ENCODE measurements around the gene ELMO1.

ELMO1 gene

DNA sequence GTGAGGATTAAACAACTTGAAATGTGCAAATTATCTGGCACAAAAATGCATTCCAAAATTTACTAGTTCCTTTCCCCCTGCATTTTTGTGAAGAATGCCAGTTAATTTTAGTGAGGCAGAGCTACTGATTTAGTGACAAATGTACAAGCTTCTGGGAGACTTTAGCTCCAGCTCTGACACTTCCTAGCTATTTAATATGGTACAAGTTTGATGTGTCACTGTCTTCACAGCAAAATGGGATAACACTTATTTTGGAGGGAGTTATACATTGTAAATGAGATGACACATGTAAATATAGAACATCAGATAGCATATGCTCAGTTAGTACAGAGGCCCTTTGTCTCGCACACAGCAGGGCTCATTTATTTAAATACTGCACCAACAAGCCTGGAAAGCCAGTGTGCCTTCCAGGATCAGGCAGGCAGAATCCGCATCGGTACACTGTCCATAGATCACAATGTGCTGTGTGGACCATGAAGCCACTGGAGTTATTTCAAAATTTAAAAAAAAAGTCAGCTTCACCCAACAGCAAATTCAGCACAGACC lies 48.7 kb downstream of the ELMO1 start:
- no peaks in the 10 kb centered on the region for H3K9me3 ChIP-seq (ENCODE audit: severe bottlenecking)
- TF ChIP-seq, protein P1, sequence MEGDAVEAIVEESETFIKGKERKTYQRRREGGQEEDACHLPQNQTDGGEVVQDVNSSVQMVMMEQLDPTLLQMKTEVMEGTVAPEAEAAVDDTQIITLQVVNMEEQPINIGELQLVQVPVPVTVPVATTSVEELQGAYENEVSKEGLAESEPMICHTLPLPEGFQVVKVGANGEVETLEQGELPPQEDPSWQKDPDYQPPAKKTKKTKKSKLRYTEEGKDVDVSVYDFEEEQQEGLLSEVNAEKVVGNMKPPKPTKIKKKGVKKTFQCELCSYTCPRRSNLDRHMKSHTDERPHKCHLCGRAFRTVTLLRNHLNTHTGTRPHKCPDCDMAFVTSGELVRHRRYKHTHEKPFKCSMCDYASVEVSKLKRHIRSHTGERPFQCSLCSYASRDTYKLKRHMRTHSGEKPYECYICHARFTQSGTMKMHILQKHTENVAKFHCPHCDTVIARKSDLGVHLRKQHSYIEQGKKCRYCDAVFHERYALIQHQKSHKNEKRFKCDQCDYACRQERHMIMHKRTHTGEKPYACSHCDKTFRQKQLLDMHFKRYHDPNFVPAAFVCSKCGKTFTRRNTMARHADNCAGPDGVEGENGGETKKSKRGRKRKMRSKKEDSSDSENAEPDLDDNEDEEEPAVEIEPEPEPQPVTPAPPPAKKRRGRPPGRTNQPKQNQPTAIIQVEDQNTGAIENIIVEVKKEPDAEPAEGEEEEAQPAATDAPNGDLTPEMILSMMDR (IDR thresholded peaks at IDR 0.05; ENCODE audit: poor library complexity, severe bottlenecking), result no peak
- no peaks in the 10 kb centered on the region for H3K27me3 ChIP-seq (ENCODE audit: insufficient read depth, poor library complexity, severe bottlenecking)
- DNase-seq (ENCODE audit: low spot score), result no peak
- ATAC-seq (ENCODE audit: low read depth), result no peak
- H3K36me3 ChIP-seq (ENCODE audit: low read depth), result no peaks in the 10 kb centered on the region
- no peaks in the 10 kb centered on the region for H3K4me1 ChIP-seq (ENCODE audit: insufficient read depth, poor library complexity, severe bottlenecking)
- no peak overlapping the region for H3K27ac ChIP-seq (ENCODE audit: poor library complexity, severe bottlenecking)
- no peak overlapping the region for H3K4me3 ChIP-seq (ENCODE audit: severe bottlenecking)

DNA sequence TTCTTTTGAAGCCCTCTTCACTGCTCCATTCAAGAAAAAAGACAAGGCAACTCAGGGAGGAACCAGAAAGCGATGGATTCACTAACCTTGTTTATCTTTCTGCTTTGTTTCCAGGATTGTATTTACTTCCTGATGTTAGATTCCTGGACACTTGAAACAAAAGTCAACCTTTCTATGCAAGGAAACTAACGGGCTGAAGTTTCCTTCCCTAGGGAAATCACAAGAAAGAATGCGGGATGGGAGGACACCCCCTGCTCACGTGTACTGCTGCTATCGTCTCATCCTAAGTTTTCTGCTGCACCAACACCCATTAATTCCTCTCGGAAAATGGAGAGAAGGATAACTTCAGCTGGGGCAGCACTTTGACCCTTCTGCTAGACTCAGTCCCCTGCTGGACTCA lies 50.3 kb downstream of the ELMO1 start:
- H3K36me3 ChIP-seq (ENCODE audit: low read depth), result no peaks in the 10 kb centered on the region
- no peaks in the 10 kb centered on the region for H3K9me3 ChIP-seq (ENCODE audit: severe bottlenecking)
- no peak overlapping the region for H3K4me3 ChIP-seq (ENCODE audit: severe bottlenecking)
- H3K27me3 ChIP-seq (ENCODE audit: insufficient read depth, poor library complexity, severe bottlenecking), result no peaks in the 10 kb centered on the region
- no peaks in the 10 kb centered on the region for H3K4me1 ChIP-seq (ENCODE audit: insufficient read depth, poor library complexity, severe bottlenecking)
- TF ChIP-seq, protein P1 (IDR thresholded peaks at IDR 0.05; ENCODE audit: poor library complexity, severe bottlenecking), result no peak
- no peak overlapping the region for H3K27ac ChIP-seq (ENCODE audit: poor library complexity, severe bottlenecking)
- ATAC-seq (ENCODE audit: low read depth) (no peak), DNase-seq (ENCODE audit: low spot score) (no peak)

DNA sequence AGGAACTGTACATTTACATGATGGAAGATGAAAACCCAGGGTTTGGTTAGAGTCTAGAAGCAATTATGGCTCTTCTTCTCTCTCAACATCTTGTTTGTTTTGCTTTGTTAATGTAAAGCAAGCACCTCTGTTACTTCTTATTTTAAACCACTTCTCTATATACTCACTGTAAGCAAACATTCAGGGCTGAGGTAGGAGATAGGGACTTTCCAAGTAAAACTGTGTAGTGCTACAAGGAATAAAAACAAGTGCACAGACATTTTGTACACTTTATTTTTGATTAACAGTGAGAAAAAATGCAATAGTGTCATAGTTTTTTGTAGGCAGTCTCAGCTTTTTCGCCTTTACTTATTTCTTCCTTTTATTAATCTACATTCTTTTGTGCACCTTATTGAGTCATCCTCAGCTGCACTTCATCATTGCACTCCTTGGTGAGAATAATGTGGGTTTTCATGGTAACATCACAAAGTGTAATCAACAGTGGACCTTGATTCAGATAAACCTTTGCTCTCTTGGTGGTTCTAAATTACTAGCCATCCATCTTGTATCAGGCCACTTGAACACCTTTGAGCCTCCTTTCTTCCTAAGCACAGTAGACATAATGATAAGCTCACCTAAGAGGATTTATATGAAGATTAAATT lies 52.9 kb downstream of the ELMO1 start:
- no peaks in the 10 kb centered on the region for H3K27me3 ChIP-seq (ENCODE audit: insufficient read depth, poor library complexity, severe bottlenecking)
- H3K36me3 ChIP-seq (ENCODE audit: low read depth), result no peaks in the 10 kb centered on the region
- H3K27ac ChIP-seq (ENCODE audit: poor library complexity, severe bottlenecking), result no peak overlapping the region
- no peak overlapping the region for H3K4me3 ChIP-seq (ENCODE audit: severe bottlenecking)
- TF ChIP-seq, protein P1 (IDR thresholded peaks at IDR 0.05; ENCODE audit: poor library complexity, severe bottlenecking), result no peak
- DNase-seq (ENCODE audit: low spot score), result no peak
- ATAC-seq (ENCODE audit: low read depth), result no peak
- no peaks in the 10 kb centered on the region for H3K9me3 ChIP-seq (ENCODE audit: severe bottlenecking)
- H3K4me1 ChIP-seq (ENCODE audit: insufficient read depth, poor library complexity, severe bottlenecking), result no peaks in the 10 kb centered on the region

DNA sequence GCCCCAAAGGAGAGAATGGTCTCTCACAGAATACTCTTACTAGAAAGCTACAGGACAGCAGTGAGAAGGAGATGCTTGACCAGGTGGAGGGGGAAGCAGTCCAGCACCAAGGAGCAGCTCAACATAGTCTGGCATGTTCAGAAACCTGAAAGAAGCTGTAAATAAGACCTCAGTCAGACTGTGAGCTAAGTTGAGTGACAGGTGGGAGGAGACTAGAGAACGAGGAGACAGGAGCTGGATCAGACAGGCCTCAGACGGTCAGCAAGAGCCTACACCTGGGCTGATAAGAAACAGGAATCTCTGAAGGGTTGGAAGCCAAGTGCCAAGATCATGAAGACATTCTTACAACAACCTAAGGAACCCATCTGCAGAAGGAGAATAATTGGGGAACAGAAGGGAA lies 54.5 kb downstream of the ELMO1 start:
- H3K36me3 ChIP-seq (ENCODE audit: low read depth), result no peaks in the 10 kb centered on the region
- ATAC-seq (ENCODE audit: low read depth) (no peak), DNase-seq (ENCODE audit: low spot score) (no peak)
- no peak overlapping the region for H3K4me3 ChIP-seq (ENCODE audit: severe bottlenecking)
- H3K27ac ChIP-seq (ENCODE audit: poor library complexity, severe bottlenecking), result no peak overlapping the region
- H3K4me1 ChIP-seq (ENCODE audit: insufficient read depth, poor library complexity, severe bottlenecking), result no peaks in the 10 kb centered on the region
- TF ChIP-seq, protein P1 (IDR thresholded peaks at IDR 0.05; ENCODE audit: poor library complexity, severe bottlenecking), result no peak
- no peaks in the 10 kb centered on the region for H3K27me3 ChIP-seq (ENCODE audit: insufficient read depth, poor library complexity, severe bottlenecking)
- H3K9me3 ChIP-seq (ENCODE audit: severe bottlenecking), result no peaks in the 10 kb centered on the region

DNA sequence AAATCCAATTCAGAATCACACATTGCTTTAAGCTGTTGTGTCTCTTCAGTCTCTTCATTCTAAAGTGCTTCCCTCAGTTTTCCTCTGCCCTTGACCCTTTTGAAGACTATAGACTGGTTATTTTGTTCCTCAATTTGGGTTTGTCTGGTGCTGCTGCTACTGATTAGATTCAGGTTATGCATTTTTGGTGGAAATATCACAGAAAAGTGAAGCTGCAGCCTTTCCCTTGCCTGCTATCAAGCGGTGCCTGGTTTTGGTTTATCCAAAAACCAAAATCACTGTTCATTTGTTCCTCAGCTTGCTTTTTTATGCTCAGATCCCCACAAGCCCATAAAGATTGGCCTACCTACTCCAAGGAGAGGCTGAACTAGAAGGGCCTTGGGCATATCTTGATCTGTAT lies 55.2 kb downstream of the ELMO1 start:
- Histone ChIP-seq H3K27me3 (ENCODE audit: insufficient read depth, poor library complexity, severe bottlenecking) (no peaks in the 10 kb centered on the region), H3K4me3 (ENCODE audit: severe bottlenecking) (no peak overlapping the region), H3K4me1 (ENCODE audit: insufficient read depth, poor library complexity, severe bottlenecking) (no peaks in the 10 kb centered on the region), H3K36me3 (ENCODE audit: low read depth) (no peaks in the 10 kb centered on the region), H3K27ac (ENCODE audit: poor library complexity, severe bottlenecking) (no peak overlapping the region), H3K9me3 (ENCODE audit: severe bottlenecking) (no peaks in the 10 kb centered on the region)
- TF ChIP-seq, protein P1 (IDR thresholded peaks at IDR 0.05; ENCODE audit: poor library complexity, severe bottlenecking), result no peak
- ATAC-seq (ENCODE audit: low read depth) (no peak), DNase-seq (ENCODE audit: low spot score) (no peak)

Data from RWPE2 (cell line).